NCI-H774 (cell line): ENCODE results near the gene MRFAP1L1.

ENCODE experiments used
- DNase-seq: peaks from one replicate; lab custom pipeline; 2025; lab: John Stamatoyannopoulos, UW

Gene MRFAP1L1

GRCh38 chr4:6660430-6660829 is 49.2 kb downstream of the MRFAP1L1 start:
- no peak for DNase-seq

GRCh38 chr4:6659897-6660296 is 49.8 kb downstream of the MRFAP1L1 start:
- no peak for DNase-seq

DNA sequence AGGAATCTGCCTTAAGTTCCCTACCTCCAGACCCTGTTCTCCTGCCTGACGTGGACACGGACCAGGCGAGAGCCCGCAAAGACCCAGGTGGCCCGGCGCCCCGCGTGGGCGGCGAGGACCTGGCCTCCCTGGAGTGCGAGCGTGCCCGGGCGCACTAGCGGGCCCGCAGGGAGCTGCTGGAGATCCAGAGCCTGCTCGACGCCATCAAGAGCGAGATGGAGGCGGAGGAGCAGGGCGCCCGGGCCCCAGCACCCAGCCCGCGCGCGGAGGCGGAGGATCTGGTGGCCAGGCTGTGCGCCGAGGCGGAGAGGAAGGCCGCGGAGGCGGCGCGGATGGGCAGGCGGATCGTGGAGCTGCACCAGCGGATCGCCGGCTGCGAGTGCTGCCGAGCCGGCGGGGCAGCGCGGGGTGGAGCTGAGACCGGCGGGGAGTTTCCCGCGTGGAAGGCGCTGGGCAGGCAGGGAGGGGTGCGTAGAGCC is 51.0 kb downstream of the MRFAP1L1 start:
- no peak for DNase-seq

DNA sequence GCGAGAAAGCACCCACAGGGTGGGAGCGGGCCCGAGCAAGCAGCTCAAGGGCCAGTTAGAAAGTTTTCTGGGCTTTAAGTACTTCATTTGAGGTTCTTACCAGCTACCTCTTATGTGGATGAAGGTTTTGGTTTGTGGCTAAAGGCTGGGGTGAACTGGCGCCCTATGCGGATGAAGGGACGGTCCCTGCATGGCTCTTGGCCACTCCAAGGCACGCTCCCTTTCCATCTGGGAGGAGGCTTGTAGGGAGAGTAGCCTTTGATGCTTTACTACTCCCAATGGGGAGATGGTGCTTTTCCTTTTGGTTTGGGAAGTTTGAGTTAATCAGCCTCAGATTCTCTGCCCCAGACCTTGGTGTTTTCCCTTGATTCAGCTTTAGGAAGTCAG is 51.5 kb downstream of the MRFAP1L1 start:
- no peak for DNase-seq
